HG03039 (cell line): ENCODE results near the gene BST1.

ENCODE experiments used
- ATAC-seq: cut with Tn5 transposase; IDR thresholded peaks from one replicate; pipeline ENCODE4 v1.9.1; 2021; ENCODE audit warnings: mild to moderate bottlenecking, moderate library complexity; ENCODE audit not compliant: unreplicated experiment

The BST1 gene

GRCh38 chr4:15675356-15675755 is 27.5 kb upstream of the BST1 start:
- ATAC-seq, result no peak

- no peak for ATAC-seq
These were observed 26.8 kb upstream of the BST1 start for GRCh38 chr4:15676039-15676438.

GRCh38 chr4:15676899-15677298 is 26.0 kb upstream of the BST1 start:
- ATAC-seq, result no peak

- no peak for ATAC-seq
These were observed 25.3 kb upstream of the BST1 start for GRCh38 chr4:15677507-15677988.

- no peak for ATAC-seq
These were observed 21.8 kb upstream of the BST1 start for GRCh38 chr4:15681067-15681371.

GRCh38 chr4:15681372-15682241 is 21.3 kb upstream of the BST1 start, which contains the start of gene FAM200B:
Gene FAM200B, plus strand, starts transcription at chr4:15681827. Its CDS starts 5,151 bp downstream, at chr4:15686978.
- peak; percentile 96 for ATAC-seq

GRCh38 chr4:15682242-15683142 is 20.4 kb upstream of the BST1 start:
- ATAC-seq, result no peak

GRCh38 chr4:15683143-15683495 is 19.7 kb upstream of the BST1 start:
- no peak for ATAC-seq

- no peak for ATAC-seq
These were observed 18.4 kb upstream of the BST1 start for GRCh38 chr4:15684498-15684897.

- no peak for ATAC-seq
These were observed 14.8 kb upstream of the BST1 start for GRCh38 chr4:15688051-15688450.

GRCh38 chr4:15689540-15689939 is 13.3 kb upstream of the BST1 start:
- ATAC-seq, result no peak

GRCh38 chr4:15690020-15690809 is 12.7 kb upstream of the BST1 start:
- ATAC-seq, result no peak

GRCh38 chr4:15691346-15692135 is 11.3 kb upstream of the BST1 start:
- no peak for ATAC-seq

GRCh38 chr4:15692602-15693001 is 10.3 kb upstream of the BST1 start:
- ATAC-seq, result no peak

- no peak for ATAC-seq
These were observed 8.4 kb upstream of the BST1 start for GRCh38 chr4:15694431-15694830.

GRCh38 chr4:15695240-15695699 is 7.6 kb upstream of the BST1 start:
- no peak for ATAC-seq

- no peak for ATAC-seq
These were observed 7.1 kb upstream of the BST1 start for GRCh38 chr4:15695729-15696128.

GRCh38 chr4:15696866-15697265 is 6.0 kb upstream of the BST1 start:
- no peak for ATAC-seq

- no peak for ATAC-seq
These were observed 574 bp downstream of the BST1 start for GRCh38 chr4:15703439-15703838.

GRCh38 chr4:15704129-15704528 is 1.3 kb downstream of the BST1 start:
- ATAC-seq, result no peak
